Activated CD4-positive, alpha-beta T cell treated with anti-CD3 and anti-CD28 coated beads, Interleukin-2, amount 50 U/mL, for 16 hours (primary cell): ENCODE results near the gene GFOD1.
"Not testable (repeated sequence)": the region's sequence is repeated elsewhere in the genome, so short reads cannot be mapped to it uniquely, and the experiment has no call there.

ENCODE experiments used
- DNase-seq: peaks from one replicate; pipeline ENCODE4 v3.0.0-alpha.2; 2020

Gene GFOD1

GRCh38 chr6:13462458-13463327 lies 24.7 kb downstream of the GFOD1 start:
- no peak for DNase-seq

GRCh38 chr6:13461805-13462204 lies 25.6 kb downstream of the GFOD1 start:
- no peak for DNase-seq

- no peak for DNase-seq
Observed at GRCh38 chr6:13461307-13461706, 26.1 kb downstream of the GFOD1 start.

- DNase-seq = not testable (repeated sequence)
Observed at GRCh38 chr6:13460289-13460688, 27.1 kb downstream of the GFOD1 start.

- DNase-seq = no peak
Observed at GRCh38 chr6:13457577-13457976, 29.8 kb downstream of the GFOD1 start.

GRCh38 chr6:13455552-13455966 lies 31.8 kb downstream of the GFOD1 start:
- no peak for DNase-seq

GRCh38 chr6:13454286-13455221 lies 32.8 kb downstream of the GFOD1 start:
- DNase-seq = peak; percentile 76

- DNase-seq = peak; percentile 66
Observed at GRCh38 chr6:13453771-13454251, 33.6 kb downstream of the GFOD1 start.

- no peak for DNase-seq
Observed at GRCh38 chr6:13453153-13453552, 34.2 kb downstream of the GFOD1 start.

GRCh38 chr6:13452346-13453117 lies 34.9 kb downstream of the GFOD1 start:
- no peak for DNase-seq

GRCh38 chr6:13451181-13451895 lies 36.1 kb downstream of the GFOD1 start:
- no peak for DNase-seq

- no peak for DNase-seq
Observed at GRCh38 chr6:13450628-13451027, 36.8 kb downstream of the GFOD1 start.

- no peak for DNase-seq
Observed at GRCh38 chr6:13447949-13448724, 39.3 kb downstream of the GFOD1 start.

- no peak for DNase-seq
Observed at GRCh38 chr6:13446381-13446780, 41.0 kb downstream of the GFOD1 start.

GRCh38 chr6:13445744-13446115 lies 41.7 kb downstream of the GFOD1 start:
- DNase-seq = no peak

GRCh38 chr6:13445005-13445743 lies 42.2 kb downstream of the GFOD1 start:
- no peak for DNase-seq

GRCh38 chr6:13444604-13445003 lies 42.8 kb downstream of the GFOD1 start:
- DNase-seq = no peak

- DNase-seq = not testable (repeated sequence)
Observed at GRCh38 chr6:13443978-13444377, 43.4 kb downstream of the GFOD1 start.

- DNase-seq = no peak
Observed at GRCh38 chr6:13441778-13442177, 45.6 kb downstream of the GFOD1 start.

GRCh38 chr6:13439644-13440043 lies 47.8 kb downstream of the GFOD1 start:
- DNase-seq = no peak

GRCh38 chr6:13438126-13438525 lies 49.3 kb downstream of the GFOD1 start:
- DNase-seq = no peak
